ENCODE data around the gene DAP3.

- TF ChIP-seq CTCF (IDR thresholded peaks at IDR 0.05) (no peak), POLR2A (IDR thresholded peaks at IDR 0.05) (no peak)
Measured at GRCh38 chr1:155680531-155680930, 8.4 kb upstream of the DAP3 start.
